ENCODE results near the gene TEAD1.

Gene TEAD1

DNA sequence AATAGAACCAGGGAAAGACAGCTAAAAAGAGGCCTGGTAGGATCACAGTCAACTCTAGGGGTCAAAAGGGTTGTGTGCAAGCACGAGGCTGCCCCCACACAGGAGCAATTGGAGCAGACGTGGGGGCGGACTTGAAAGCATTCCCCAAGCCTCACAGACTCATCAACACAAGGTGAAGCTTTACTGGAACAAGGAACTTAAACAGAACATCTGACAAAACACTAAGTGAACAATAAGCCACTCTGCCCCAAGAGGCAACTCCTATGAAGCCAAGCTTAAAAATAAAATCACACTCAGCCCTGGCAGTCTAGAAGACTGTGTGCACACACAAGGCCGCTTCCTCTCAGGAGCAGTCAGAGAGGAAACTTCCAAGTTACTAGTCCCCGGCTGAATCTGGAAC is 32.2 kb upstream of the TEAD1 start:
- TF ChIP-seq, protein P1, sequence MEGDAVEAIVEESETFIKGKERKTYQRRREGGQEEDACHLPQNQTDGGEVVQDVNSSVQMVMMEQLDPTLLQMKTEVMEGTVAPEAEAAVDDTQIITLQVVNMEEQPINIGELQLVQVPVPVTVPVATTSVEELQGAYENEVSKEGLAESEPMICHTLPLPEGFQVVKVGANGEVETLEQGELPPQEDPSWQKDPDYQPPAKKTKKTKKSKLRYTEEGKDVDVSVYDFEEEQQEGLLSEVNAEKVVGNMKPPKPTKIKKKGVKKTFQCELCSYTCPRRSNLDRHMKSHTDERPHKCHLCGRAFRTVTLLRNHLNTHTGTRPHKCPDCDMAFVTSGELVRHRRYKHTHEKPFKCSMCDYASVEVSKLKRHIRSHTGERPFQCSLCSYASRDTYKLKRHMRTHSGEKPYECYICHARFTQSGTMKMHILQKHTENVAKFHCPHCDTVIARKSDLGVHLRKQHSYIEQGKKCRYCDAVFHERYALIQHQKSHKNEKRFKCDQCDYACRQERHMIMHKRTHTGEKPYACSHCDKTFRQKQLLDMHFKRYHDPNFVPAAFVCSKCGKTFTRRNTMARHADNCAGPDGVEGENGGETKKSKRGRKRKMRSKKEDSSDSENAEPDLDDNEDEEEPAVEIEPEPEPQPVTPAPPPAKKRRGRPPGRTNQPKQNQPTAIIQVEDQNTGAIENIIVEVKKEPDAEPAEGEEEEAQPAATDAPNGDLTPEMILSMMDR (IDR thresholded peaks at IDR 0.05; ENCODE audit: insufficient read depth, low read depth, low read length, missing control alignments) = no peak
- peak; percentile 21 for DNase-seq (ENCODE audit: low read depth)

DNA sequence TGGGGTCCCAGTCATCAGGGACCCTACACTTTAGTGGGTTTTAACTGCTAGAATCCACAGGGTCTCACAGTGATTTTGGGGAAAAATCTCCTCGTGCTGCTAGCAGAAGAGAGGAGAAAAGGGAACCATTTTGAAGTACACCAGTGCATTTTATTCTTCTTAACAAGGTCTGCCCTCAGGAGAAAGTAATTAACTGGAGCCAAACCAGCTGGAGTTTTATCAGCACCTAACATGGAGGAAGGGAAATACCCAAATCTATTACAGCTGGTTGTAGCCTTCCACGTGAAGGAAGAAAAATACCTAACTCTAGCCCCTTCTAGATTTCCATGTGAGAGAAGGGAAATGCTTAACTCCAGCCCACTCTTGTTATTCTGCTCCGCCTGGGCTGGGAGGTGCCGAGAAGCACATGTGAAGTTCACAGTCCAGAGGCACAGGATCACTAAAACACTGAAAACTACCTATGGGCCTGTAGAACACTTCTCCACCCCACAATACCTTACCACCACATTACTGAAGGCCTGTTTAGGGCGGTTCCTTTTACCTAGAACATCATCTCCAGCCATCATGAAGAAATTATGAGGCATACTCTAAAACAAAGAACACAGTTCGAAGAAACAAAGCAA is 31.3 kb upstream of the TEAD1 start:
- TF ChIP-seq, protein P1 (IDR thresholded peaks at IDR 0.05; ENCODE audit: insufficient read depth, low read depth, low read length, missing control alignments) = no peak
- no peak overlapping the region for H3K4me3 ChIP-seq (ENCODE audit: low read depth, low read length)
- no peak for DNase-seq (ENCODE audit: low read depth)

More for the DNA sequence above, 32.2 kb upstream of the TEAD1 start:
- no peak overlapping the region for H3K4me3 ChIP-seq (ENCODE audit: low read depth, low read length)

DNA sequence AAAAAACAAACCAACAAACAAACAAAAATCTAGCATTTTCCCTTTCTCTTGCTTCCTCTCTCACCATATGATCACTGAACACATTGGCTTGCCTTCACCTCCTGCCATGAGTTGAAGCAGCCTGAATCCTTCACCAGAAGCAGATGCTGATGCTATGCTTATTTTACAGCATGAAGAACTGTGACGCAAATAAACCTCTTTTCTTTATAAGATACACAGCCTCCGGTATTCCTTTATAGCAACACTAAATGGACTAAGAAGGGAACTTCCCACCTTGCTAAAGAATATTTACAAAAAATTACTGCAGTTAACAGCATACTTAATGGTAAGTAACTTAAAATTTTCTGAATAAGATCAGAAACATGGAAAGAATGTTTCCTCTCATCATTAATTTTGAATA is 27.7 kb upstream of the TEAD1 start:
- H3K4me3 ChIP-seq (ENCODE audit: low read depth, low read length) = no peak overlapping the region
- no peak for DNase-seq (ENCODE audit: low read depth)
- TF ChIP-seq, protein P1 (IDR thresholded peaks at IDR 0.05; ENCODE audit: insufficient read depth, low read depth, low read length, missing control alignments) = no peak

DNA sequence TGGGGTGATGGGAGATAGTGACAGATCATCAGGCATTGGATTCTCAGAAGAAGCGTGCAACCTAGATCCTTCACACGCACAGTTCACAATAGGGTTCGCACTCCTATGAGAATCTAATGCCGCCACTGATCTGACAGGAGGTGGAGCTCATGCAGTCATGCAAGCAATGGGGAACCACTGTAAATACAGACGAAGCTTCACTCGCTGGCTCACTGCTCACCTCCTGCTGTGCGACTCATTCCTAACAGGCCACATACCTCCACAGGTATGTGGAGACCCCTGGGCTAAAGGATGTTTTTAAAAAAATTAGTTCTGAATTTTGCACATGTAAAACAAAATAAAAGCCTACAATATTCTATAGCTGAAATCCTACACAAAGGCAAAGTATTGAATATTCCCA is 20.5 kb upstream of the TEAD1 start:
- no peak overlapping the region for H3K4me3 ChIP-seq (ENCODE audit: low read depth, low read length)
- DNase-seq (ENCODE audit: low read depth) = no peak
- TF ChIP-seq, protein P1 (IDR thresholded peaks at IDR 0.05; ENCODE audit: insufficient read depth, low read depth, low read length, missing control alignments) = no peak

DNA sequence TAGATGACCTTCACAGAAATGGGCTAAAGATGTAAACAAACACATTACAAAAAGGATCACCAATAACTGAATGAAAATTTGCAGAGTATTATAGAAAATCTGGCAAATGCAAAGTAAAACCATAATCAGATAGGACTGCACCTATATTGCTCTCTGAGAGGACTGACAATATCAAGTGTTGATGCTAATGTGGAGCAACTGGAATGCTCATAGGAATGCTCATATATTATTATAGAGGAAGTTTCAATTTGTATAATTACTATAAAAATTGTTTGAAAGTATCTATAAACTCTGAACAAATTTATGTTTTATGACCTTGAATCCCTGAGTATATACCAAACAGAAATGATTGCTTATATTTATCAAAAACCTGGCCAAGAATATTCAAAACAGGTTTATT is 18.4 kb upstream of the TEAD1 start:
- DNase-seq (ENCODE audit: low read depth) = no peak
- no peak overlapping the region for H3K4me3 ChIP-seq (ENCODE audit: low read depth, low read length)
- TF ChIP-seq, protein P1 (IDR thresholded peaks at IDR 0.05; ENCODE audit: insufficient read depth, low read depth, low read length, missing control alignments) = no peak

DNA sequence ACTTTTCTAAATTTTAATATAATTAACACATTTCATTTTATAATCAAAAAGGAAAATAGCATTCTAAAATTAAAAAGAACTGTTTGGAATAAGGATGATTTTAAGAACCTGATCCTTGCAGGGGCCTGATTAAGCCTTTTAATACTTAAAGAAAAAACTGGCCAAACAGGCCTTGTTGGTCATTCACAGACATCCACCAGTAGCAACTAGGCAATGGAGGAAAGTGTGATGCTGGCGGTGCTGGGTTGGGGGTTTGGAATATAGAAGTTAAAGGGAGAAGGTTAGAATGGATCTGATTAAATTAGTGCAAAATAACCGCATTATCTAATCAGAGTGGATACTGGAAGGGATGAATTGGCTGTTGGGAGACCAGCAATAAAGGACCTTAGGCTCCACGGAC is 16.9 kb upstream of the TEAD1 start:
- TF ChIP-seq, protein P1 (IDR thresholded peaks at IDR 0.05; ENCODE audit: insufficient read depth, low read depth, low read length, missing control alignments) = no peak
- no peak for DNase-seq (ENCODE audit: low read depth)
- H3K4me3 ChIP-seq (ENCODE audit: low read depth, low read length) = no peak overlapping the region

DNA sequence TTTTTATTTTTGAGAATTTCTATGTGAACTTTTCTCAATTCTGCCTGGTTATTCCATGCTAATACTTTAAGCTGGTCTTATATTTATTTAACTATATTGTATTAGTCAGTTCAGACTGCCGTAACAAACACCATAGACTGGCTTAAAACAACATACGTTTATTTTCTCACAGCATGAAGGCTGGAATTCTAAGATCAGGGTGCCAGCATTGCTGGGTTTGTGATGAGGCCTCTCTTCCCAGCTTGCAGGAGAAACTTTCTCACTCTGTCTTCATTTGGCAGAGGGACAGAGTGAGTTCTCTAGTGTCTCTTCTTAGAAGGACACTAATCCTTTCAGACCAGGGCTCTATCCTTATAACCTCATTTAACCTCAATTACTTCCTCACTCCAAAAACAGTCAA is 16.2 kb upstream of the TEAD1 start:
- H3K4me3 ChIP-seq (ENCODE audit: low read depth, low read length) = no peak overlapping the region
- DNase-seq (ENCODE audit: low read depth) = no peak
- TF ChIP-seq, protein P1 (IDR thresholded peaks at IDR 0.05; ENCODE audit: insufficient read depth, low read depth, low read length, missing control alignments) = no peak

All from GM12865 (cell line).